WERI-Rb-1 (cell line): Measurements from ENCODE around the gene AOPEP.

ENCODE experiments used
- DNase-seq: peaks from one replicate; pipeline ENCODE4 v3.0.0-alpha.2; 2020
- H3K27ac ChIP-seq: fragments of 250-450 bp; sonication (Bioruptor Pico); 2 replicates; pipeline ENCODE4 v1.5.1; 2020; ENCODE audit warnings: mild to moderate bottlenecking, moderate library complexity
- H3K27me3 ChIP-seq: fragments of 250-450 bp; sonication (Bioruptor Pico); 2 replicates; pipeline ENCODE4 v1.5.1; 2021; ENCODE audit warnings: mild to moderate bottlenecking, low read depth, moderate library complexity; ENCODE audit not compliant: insufficient read depth, severe bottlenecking
- H3K36me3 ChIP-seq: fragments of 250-450 bp; sonication (Bioruptor Pico); 2 replicates; pipeline ENCODE4 v1.5.1; 2020; ENCODE audit warnings: mild to moderate bottlenecking, moderate library complexity
- H3K4me3 ChIP-seq: 2 replicates; pipeline ENCODE4 v1.5.1; 2011; ENCODE audit warnings: low read depth, mild to moderate bottlenecking, control low read depth, low read length
- H3K9me3 ChIP-seq: fragments of 250-450 bp; sonication (Bioruptor Pico); 2 replicates; pipeline ENCODE4 v1.5.1; 2021; ENCODE audit warnings: mild to moderate bottlenecking, moderate library complexity; ENCODE audit not compliant: severe bottlenecking
- CTCF ChIP-seq: IDR thresholded peaks from 2 replicates; pipeline ENCODE4 v1.5.1; 2011; ENCODE audit warnings: low read depth, mild to moderate bottlenecking, control low read depth, inconsistent platforms, low read length

The AOPEP gene

GRCh38 chr9:94817291-94818177 is 91.0 kb downstream of the AOPEP start:
- no peaks in the 10 kb centered on the region for H3K9me3 ChIP-seq
- TF ChIP-seq CTCF = no peak
- no peak overlapping the region for H3K4me3 ChIP-seq
- no peak overlapping the region for H3K27ac ChIP-seq
- H3K36me3 ChIP-seq = no peaks in the 10 kb centered on the region
- DNase-seq = no peak
- no peaks in the 10 kb centered on the region for H3K27me3 ChIP-seq

- H3K4me3 ChIP-seq = no peak overlapping the region
- H3K27me3 ChIP-seq = no peaks in the 10 kb centered on the region
- no peak for TF ChIP-seq CTCF
- no peaks in the 10 kb centered on the region for H3K9me3 ChIP-seq
- no peak for DNase-seq
- H3K36me3 ChIP-seq = no peaks in the 10 kb centered on the region
- no peak overlapping the region for H3K27ac ChIP-seq
These were observed 91.7 kb downstream of the AOPEP start for GRCh38 chr9:94818178-94818541.

DNA sequence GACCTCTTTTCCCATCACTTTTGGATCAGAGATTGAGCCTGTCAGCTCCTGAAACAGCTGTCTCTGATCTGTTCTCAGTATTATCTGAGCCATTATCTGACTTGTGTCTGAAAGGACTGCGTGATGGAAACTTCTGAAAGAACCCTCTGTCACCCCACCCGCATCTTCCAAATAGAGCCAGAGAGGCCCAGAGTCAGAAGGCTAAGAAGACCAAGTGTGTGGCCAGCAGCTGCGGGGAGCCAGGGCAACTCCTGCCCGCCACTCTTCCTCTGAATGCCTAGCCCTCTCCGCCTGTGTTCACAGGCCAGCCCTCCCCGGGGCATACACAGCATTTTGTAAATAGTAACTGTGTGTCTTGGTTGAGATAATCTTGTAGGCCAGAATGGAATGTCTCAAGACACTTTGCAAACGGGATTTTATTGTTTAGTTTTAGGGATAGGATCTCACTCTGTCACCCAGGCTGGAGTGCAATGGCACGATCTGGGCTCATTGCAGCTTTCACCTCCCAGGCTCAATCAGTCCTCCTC is 92.7 kb downstream of the AOPEP start:
- no peak for TF ChIP-seq CTCF
- H3K36me3 ChIP-seq = no peaks in the 10 kb centered on the region; the same call in 1 of the 2 replicates
- no peak overlapping the region for H3K27ac ChIP-seq
- no peak overlapping the region for H3K4me3 ChIP-seq
- no peak for DNase-seq
- no peaks in the 10 kb centered on the region for H3K27me3 ChIP-seq
- H3K9me3 ChIP-seq = no peaks in the 10 kb centered on the region

DNA sequence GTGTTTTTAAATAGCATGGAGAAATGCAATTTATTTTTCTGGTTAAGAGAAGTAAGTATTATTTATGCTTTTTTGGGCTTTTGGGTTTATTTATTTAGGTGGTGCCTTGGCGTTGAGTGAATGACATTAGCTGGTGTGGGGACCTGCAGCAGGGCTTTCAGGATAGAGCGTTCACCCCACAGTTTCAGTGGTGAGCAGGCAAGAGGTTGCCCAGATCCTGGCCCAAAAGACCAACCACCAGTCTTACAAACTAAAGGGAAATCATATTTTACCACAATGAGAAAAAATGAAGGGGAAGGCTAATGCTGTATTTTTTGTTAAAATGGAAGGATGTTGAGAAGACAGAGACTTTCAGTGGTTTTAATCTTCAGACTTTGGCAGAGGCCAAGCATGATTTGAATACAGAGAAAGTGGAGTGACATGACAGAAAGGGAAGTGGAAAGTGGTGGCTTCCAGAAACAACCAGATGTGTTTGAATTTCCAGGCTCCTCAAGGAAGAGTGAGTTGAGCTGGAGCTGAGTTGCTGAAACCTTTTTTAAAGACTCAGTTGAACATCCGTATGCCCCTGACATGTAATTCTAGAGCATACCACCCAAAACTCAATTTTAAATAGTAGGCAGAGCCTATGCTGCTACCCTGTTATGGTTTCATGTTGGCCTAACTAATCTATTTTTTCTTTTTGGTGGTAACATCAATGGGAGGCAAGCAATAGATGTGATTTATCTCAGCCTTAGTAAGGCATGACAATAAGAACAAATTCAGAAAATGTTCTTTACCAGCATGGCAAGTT is 94.8 kb downstream of the AOPEP start:
- Histone ChIP-seq H3K36me3 (peaks cover 2% of the 10 kb centered on the region), H3K9me3 (no peaks in the 10 kb centered on the region), H3K27ac (no peak overlapping the region), H3K4me3 (no peak overlapping the region), H3K27me3 (no peaks in the 10 kb centered on the region)
- no peak for TF ChIP-seq CTCF
- DNase-seq = no peak

DNA sequence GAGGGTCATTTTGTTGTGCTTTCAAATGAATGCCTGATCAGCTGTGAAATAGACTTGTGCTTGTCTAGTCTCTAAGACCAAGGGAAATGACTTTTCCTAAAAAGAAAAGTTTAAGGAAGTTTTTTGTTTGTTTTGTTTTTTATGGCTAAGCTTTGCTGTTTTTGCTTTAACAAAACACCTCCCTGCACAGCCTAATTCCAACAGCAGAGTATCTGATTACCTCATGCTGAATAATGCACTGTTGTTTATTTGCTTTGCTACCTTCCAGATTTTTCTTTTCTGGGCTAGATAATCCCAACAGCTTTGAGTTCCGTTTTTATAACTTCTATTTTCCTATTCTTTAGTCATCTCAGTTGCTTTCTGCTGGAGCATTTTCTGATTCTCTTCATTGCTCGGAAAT is 95.8 kb downstream of the AOPEP start:
- H3K27me3 ChIP-seq = no peaks in the 10 kb centered on the region
- peaks cover 4% of the 10 kb centered on the region for H3K36me3 ChIP-seq
- DNase-seq = no peak
- H3K9me3 ChIP-seq = no peaks in the 10 kb centered on the region
- H3K27ac ChIP-seq = no peak overlapping the region
- TF ChIP-seq CTCF = no peak
- H3K4me3 ChIP-seq = no peak overlapping the region
